ENCODE data around the gene PALM3.

The PALM3 gene

DNA sequence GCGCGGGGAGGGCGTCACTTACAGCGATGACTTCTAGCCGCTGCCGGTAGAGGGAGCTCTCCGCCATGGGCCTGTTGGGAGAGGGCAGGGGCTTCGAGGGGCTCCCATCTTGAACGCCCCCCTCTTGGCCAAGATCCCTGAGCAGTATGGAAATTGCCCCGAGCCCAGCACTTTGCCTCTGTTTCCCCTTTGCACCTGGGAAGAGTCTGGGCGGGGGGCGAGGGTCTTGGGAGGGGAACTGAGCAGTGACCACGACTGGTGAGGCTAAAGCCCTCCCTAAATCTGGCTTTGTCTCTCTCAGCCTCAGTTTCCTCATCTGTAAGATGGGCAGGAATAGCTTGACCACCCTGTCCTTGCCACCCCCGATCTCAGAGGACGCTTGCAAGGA, 2.8 kb downstream of the PALM3 start:
- TF ChIP-seq, protein P1, sequence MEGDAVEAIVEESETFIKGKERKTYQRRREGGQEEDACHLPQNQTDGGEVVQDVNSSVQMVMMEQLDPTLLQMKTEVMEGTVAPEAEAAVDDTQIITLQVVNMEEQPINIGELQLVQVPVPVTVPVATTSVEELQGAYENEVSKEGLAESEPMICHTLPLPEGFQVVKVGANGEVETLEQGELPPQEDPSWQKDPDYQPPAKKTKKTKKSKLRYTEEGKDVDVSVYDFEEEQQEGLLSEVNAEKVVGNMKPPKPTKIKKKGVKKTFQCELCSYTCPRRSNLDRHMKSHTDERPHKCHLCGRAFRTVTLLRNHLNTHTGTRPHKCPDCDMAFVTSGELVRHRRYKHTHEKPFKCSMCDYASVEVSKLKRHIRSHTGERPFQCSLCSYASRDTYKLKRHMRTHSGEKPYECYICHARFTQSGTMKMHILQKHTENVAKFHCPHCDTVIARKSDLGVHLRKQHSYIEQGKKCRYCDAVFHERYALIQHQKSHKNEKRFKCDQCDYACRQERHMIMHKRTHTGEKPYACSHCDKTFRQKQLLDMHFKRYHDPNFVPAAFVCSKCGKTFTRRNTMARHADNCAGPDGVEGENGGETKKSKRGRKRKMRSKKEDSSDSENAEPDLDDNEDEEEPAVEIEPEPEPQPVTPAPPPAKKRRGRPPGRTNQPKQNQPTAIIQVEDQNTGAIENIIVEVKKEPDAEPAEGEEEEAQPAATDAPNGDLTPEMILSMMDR (IDR thresholded peaks at IDR 0.05; ENCODE audit: insufficient read depth, low read depth, low read length, missing control alignments), result peak; percentile 73
- H3K4me3 ChIP-seq (ENCODE audit: low read length), result no peak overlapping the region
- no peak for DNase-seq (ENCODE audit: low read depth)

DNA sequence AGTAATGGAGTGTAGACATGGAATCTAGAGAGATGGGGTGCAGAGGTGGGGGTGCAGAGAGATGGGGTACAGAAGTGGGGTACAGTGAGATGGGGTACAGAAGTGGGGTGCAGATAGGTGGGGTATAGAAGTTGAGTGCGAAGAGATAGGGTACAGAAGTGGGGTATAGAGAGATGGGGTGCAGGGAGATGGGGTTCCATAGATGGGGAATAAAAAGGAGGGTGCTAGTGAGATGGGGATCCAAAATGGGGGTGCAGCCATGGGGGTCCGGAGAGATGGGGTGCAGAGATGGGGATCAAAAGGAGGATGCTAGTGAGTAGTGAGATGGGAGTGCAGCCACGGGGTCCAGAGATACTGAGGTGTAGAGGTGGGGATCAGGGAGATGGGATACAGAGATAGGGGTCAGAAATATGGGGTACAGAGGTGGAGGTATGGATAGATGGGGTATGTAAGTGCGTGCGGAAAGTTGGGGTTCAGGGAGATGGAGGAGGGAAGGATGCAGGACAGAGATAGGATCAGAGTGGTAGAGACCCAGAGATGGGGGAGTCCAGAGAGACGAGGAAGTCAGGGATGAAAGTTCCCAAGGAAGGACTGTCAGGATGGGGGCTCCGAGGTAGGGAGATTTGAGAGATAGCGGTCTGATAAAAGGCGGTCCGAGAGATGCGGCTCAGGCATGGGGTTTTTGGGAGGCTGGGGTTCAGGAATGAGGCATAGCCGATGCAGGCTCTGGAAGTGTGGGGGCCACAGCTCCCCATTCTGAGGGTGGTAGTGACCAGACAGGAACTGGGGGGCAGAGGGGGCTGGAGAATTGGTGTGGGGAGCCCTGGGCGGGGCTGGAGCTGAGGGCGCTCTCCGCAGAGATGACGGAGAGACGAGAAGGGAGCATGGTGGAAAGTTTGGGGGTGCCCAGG, 3.4 kb downstream of the PALM3 start:
- TF ChIP-seq, protein P1 (IDR thresholded peaks at IDR 0.05; ENCODE audit: insufficient read depth, low read depth, low read length, missing control alignments), result no peak
- no peak overlapping the region for H3K4me3 ChIP-seq (ENCODE audit: low read length)
- DNase-seq (ENCODE audit: low read depth), result no peak

DNA sequence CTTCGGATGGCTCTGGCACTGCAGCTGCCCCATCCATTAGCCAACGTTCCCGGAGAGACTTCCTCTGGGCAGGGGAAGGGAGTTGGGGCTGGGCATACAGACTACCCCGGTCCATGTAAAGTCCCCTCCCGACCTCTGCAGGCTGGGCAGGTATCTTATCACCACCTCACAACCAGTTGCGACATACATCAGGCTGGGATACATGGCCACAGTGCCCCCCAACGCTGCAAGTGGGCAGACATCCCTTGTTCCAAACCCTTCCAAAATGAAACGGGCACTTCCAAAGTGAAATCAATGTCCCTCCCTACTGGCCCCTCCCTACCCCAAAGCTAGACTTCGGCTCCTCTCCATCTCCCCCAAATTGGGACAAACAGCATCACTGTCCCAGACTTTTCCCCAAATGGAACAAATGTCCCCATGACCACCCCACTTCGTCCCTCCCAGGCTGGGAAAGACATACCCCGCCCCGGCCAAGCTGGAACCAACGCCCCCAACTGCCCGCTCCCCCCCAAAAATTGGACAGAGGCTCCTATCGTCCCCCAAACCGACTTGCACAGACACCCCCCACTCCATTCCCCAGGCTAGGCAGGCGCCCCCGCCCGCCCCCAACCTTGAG, 5.0 kb downstream of the PALM3 start:
- no peak for DNase-seq (ENCODE audit: low read depth)
- TF ChIP-seq, protein P1 (IDR thresholded peaks at IDR 0.05; ENCODE audit: insufficient read depth, low read depth, low read length, missing control alignments), result no peak
- no peak overlapping the region for H3K4me3 ChIP-seq (ENCODE audit: low read length)

DNA sequence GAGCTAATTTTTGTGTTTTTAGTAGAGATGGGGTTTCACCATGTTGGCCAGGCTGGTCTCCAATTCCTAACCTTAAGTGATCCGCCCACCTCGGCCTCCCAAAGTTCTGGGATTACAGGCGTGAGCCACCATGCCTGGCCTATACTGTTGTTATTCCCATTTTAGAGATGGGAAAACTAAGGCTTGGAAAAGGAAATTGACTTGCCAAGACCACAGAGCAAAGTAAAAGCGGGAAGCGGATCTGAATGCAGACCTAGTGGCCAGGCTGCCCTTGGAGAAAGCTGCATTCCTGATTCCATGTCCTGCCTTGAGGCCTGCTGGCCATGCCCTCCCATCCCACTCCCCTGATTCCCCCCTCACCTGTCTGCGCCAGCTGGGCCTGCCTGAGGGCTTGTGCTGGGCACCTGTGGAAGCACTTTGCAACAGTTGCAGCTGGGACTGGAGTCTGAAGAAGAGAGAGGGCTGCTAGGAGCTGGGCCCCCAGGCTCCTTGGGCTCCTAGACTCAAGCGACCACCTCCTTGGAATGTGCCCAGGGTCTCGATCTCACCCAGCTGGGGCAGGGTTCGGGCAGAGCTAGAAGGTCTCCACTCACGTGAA, 5.7 kb downstream of the PALM3 start:
- TF ChIP-seq, protein P1 (IDR thresholded peaks at IDR 0.05; ENCODE audit: insufficient read depth, low read depth, low read length, missing control alignments), result no peak
- no peak for DNase-seq (ENCODE audit: low read depth)
- H3K4me3 ChIP-seq (ENCODE audit: low read length), result no peak overlapping the region

DNA sequence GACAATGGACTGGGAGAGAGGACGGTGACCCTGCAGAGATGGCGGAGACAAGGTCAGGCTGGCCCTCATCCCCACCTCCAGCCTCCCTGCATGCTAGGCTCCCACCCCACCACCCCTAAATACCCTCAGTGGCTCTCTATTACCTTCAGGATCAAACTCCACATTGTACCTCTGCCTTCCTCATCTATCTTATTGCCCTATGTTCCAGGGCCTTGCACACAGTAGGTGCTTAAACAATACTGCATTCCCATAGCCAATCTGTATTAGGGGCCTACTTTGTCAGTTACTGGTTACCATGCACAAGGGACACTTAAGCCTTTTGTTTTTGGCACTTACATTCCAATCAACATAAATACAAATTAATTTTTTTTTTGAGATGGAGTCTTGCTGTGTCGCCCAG, 6.5 kb downstream of the PALM3 start:
- TF ChIP-seq, protein P1 (IDR thresholded peaks at IDR 0.05; ENCODE audit: insufficient read depth, low read depth, low read length, missing control alignments), result no peak
- DNase-seq (ENCODE audit: low read depth), result no peak
- no peak overlapping the region for H3K4me3 ChIP-seq (ENCODE audit: low read length)

DNA sequence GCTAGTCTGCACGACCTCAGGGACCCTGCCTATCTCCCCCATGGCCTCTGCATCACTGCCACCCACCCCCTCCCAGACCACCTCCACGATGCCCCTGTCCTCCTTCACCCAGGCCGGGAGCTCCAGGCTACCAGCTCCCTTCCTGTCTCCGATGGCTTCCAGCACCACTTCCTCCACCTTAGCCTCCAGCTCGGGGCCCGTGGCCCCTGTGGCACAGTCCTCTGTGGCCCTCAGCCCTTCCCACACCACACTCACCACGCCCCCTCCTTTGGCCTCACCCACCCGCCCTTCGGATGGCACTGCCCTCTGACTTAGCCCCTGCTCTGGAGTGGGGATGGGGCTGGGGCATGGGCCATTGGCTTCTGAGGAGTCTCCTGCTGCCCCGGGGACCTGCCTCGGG, 7.2 kb downstream of the PALM3 start:
- no peak for DNase-seq (ENCODE audit: low read depth)
- H3K4me3 ChIP-seq (ENCODE audit: low read length), result no peak overlapping the region
- TF ChIP-seq, protein P1 (IDR thresholded peaks at IDR 0.05; ENCODE audit: insufficient read depth, low read depth, low read length, missing control alignments), result no peak
